T47D (cell line): Measurements from ENCODE around the gene C1orf21.
"Not testable (repeated sequence)": the region's sequence is repeated elsewhere in the genome, so short reads cannot be mapped to it uniquely, and the experiment has no call there.

ENCODE experiments used
- DNase-seq, 2 experiments: peaks; one replicate each; pipeline versions ENCODE4 v3.0.0 to v3.0.0-alpha.2; 2011 to 2012; ENCODE audit warnings: low read depth in 1 of 2, low spot score in 1 of 2
- JUND ChIP-seq: IDR thresholded peaks from 2 replicates; pipeline ENCODE4 v1.6.1; 2012; ENCODE audit warnings: low read depth
- in situ Hi-C: cut with HindIII; loops from 2 replicates; pipeline ENCODE4 v1.10.0; 2016; ENCODE audit warnings: low sequenced_read_pairs, low pct_unique_long_range_greater_than_20kb

C1orf21 gene, protein sequence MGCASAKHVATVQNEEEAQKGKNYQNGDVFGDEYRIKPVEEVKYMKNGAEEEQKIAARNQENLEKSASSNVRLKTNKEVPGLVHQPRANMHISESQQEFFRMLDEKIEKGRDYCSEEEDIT

DNA sequence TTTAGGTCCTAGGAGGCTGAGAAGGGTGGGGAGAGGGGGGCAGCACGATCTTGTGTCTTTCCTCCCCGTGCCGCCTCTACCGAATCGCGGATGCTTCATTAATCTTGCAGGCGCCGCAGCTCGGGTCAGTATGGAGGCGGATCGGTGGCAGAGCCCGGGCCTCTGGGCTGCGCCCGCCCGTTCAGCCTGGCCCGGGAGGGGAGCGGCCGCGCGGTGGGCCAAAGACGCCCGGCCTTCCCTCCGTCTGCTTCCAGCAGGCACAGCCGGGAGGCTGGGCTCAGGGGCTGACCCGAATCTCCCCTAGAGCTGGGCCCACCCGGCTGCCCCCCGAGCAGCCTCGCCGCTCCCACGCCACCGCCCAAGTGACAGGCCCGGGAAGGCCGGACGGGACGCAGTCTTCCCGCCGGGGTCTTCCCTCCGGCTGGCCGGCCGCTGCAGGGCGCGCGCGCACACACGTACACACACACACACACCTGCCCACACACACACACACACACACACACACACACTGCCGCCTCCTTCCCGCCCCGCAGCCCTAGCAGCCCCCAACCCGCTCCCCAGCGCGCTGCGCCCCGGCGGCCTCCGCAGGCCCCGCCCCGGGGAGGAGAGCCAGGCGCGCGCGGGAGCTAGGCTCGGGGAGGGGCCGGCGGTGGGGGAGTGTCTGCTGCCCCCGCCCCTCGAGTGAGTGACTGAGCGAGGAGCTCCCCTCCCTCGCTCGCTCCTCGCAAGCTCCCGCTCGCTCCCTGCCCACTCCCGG is at the start of gene C1orf21:
Gene C1orf21, plus strand, starts transcription at position 718 of the 757 bp plus-strand sequence. CDS start 90,481 bp downstream, outside the sequence.
- no peak for TF ChIP-seq JUND
- peak; percentile 81 to 89 for DNase-seq
- in situ Hi-C loops: no loop called here

DNA sequence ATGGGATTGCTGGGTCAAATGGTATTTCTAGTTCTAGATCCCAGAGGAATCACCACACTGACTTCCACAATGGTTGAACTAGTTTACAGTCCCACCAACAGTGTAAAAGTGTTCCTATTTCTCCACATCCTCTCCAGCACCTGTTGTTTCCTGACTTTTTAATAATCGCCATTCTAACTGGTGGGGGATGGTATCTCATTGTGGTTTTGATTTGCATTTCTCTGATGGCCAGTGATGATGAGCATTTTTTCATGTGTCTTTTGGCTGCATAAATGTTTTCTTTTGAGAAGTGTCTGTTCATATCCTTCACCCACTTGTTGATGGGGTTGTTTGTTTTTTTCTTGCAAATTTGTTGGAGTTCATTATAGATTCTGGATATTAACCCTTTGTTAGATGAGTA is 49.0 kb upstream of the C1orf21 start:
- DNase-seq, in situ Hi-C loops: not testable (repeated sequence)

DNA sequence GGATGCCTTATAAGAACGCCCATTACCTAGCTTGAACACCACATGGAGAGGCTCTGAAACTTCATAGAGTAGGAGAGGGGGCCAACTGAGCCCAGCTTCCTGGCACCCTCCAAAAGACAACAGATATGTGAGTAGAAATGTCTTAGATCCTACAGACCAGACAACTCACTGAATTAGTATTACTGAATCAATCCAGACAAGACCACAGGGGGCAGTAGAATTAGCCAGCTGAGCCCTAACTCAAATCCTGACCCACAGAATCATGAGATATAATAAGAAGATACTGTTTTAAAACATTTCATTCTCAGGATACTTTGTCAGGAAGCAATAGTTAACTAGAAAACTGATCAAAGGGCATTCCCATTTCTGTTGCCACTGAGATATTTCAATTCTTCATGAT is 45.8 kb upstream of the C1orf21 start:
- in situ Hi-C loops: no loop called here
- no peak for TF ChIP-seq JUND
- DNase-seq: no peak

DNA sequence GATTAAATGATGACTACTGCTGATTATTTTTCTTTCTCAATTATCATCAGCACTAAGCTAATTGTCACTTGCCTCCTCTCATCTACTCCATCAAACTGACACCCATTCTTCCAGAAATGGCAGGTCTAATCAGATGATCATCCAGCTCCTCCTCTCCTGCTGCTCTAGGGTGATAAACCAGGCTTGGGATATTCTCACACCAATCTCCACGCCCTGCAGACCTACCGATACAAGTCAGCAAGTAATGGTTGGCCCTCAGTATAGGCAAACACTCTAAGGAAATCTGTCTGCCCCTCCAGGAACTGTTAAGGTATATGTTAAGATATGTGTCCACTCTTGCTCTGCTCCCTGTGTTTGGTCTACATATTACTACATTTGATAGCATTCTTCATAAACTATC is 36.3 kb upstream of the C1orf21 start:
- TF ChIP-seq JUND: no peak
- DNase-seq: no peak
- in situ Hi-C loops: no loop called here

DNA sequence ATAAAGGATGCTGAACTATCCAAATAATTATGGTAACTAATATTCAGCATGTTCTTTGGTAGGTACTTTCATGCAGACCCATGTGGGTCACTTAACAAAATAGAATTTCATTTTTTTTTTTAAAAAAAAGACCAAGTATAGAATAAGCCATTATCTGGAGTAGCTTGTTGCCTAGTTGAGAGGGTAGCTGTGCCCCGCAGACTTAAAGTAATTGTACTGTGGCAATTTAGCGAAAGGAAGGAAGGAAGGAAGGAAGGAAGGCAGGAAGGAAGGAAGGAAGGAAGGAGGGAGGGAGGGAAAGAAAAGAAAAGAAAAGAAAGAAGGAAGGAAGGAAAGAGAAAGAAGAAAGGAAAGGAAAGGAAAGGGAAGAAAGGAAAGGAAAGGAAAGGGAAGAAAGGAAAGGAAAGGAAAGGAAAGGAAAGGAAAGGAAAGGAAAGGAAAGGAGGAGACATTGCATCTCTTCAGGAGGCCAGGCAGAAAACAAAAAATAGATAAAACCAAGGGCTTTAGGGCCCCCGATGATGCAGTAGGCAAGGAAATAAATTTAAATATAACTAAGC is 35.3 kb upstream of the C1orf21 start:
- no peak for DNase-seq
- in situ Hi-C loops: no loop called here
- no peak for TF ChIP-seq JUND

DNA sequence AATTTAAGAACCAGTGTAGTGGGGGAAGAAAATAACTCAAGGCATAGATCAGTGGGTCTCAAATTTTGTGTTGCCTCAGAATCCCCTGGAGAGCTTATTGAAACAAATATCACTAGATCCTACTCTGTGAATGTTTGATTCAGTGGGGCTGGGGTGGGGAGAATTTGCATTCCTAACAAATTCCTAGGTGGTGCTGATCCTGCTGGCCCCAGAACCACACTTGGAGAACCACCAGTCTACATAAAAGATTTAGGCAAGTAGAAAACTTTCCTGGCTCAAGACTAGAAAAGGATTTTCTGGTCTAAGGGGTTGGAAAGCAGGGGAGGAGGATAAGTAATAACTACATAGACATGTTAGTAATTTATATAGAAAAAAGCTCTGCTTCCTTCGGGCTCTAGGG is 34.1 kb upstream of the C1orf21 start:
- no peak for DNase-seq
- in situ Hi-C loops: no loop called here
- TF ChIP-seq JUND: no peak

DNA sequence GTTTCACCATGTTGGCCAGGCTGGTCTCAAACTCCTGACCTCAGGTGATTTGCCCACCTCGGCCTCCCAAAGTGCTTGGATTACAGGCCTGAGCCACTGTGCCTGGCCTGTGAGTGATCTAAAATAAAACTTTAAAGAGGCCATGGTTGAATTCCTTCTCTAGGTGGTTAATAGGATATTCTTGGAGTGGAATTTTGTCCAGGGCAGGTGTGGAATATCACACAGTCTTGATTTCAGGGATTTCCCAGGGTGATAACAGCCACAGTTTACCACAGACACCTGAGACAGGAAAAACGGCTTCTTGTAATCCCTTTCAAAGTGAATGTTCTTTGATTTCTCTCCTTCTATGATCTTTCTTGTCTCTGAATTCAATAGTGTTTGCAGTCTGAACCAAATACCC is 32.1 kb upstream of the C1orf21 start:
- no peak for TF ChIP-seq JUND
- no peak for DNase-seq
- in situ Hi-C loops: no loop called here

DNA sequence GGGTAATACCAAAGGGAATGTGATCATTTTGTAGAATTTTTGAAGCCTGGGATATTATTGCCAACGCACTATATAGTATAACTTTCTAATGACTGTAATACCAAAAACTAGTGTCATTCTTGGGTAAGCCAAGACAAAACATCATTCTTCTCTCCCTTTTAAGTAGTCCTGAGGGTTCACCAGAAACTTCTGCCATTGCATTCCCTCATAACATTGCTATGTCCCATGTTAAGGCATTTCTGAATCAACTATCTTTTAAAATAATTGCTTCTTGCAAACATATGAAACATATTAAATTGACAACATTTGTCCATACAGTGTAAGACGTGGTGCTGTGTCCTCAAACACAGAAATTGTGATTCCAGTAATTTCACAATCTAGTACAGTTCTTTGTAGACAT is 29.9 kb upstream of the C1orf21 start:
- no peak for DNase-seq
- TF ChIP-seq JUND: no peak
- in situ Hi-C loops: no loop called here

DNA sequence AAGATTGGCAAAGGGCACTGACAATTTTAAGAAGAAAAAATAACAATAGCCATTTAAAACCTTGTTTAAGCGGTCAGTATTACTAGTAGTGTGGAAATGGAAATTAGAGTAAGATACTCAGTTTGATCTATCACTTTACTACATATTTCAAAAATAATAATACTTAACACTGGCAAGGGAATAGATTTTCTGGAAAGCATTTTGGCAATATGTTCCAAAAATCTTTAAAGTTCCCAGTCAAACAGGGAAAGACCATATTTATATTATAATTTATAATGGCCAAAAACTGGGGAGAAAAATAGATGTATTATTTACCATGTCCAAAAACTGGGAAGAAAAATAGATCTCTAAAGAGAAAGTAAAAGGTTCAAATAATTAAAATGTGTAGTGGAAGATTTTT is 28.6 kb upstream of the C1orf21 start:
- in situ Hi-C loops: no loop called here

DNA sequence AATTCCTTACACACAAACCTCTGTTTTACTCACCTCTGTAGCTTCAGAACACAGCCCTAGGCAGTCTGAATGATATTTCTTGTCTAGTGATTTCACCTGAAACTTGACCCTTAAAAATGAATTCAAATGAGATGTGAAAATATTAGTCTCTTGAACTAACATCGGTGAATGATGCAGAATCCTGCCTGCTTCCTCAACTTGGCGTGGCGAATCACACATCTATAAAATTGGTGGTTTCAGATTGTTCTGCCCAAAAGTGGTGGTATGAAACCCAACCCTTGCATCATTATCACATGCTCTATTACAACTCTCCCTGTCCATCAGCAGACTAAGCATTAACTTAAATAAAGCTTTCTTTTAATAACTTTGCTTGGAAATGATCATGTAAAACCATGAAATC is 26.9 kb upstream of the C1orf21 start:
- no peak for DNase-seq
- TF ChIP-seq JUND: no peak
- in situ Hi-C loops: no loop called here

More for the DNA sequence above, 28.6 kb upstream of the C1orf21 start:
- no peak for TF ChIP-seq JUND
- DNase-seq: no peak

DNA sequence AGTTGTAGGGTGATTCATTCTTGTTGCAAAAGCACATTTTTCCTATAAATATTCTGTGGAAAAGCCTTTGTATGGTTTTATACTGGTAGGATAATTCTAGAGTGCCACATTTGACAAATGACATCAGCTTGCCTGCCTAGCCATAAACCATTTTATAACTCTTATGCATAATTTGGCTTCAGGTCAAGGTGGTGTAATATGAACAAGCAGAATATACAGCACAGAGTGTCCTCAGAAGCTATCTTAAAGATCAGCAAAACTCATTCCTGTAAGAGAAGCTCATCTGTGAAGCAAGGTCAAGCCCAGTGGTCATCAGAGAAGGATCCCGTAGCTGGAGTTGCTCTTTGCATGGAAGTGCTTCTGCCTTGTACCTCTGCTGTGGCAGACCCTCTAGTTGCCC is 24.0 kb upstream of the C1orf21 start:
- TF ChIP-seq JUND: no peak
- peak in 1 of 2 experiments; percentile 39 for DNase-seq
- in situ Hi-C loops: no loop called here

DNA sequence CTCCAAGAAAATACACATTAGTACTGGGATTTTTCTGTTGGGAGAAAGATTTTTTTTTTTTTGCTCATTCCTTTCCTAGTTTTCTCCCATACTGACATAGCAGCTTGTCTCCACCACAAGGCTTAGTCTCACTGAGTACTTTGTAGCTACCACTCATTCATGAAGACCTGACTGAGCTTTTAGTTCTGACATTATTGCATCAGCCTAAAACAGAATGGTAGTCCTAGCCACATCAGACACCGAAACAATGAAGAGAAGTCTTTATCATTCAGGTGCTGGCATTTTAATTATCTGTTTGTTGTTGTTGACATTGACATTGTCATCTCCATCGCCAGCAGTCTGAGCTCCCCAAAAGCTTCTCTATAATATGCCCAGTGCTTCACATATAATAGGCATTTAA is 21.1 kb upstream of the C1orf21 start:
- in situ Hi-C loops: no loop called here
- no peak for DNase-seq
- no peak for TF ChIP-seq JUND

DNA sequence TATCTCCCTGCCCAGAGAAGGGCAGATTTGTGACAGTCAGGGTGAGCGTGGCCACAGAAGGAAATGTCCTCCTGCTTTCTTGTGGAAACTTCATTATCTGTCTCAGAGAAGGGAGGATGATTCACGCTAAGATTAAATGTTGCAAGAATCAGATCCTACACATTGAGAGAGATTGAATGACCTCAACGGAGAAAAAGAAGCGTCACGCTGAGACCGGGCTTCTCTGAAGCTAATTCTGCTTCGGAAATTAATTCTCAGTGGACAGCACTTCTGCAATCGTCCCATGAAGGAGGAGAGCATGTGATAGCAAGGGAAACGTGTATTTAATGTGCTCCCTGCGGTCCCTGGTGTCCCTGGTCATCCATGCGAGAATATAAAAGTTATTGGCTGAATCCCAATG is 19.8 kb upstream of the C1orf21 start:
- DNase-seq: no peak
- no peak for TF ChIP-seq JUND

More for the DNA sequence above, 19.8 kb upstream of the C1orf21 start:
- in situ Hi-C loops: no loop called here
